NT2/D1 (cell line): ENCODE measurements around the gene CST2.

Experiments used
- SUZ12 ChIP-seq: IDR thresholded peaks from 2 replicates; pipeline ENCODE4 v1.6.1; 2011; ENCODE audit not compliant: insufficient read length, insufficient read depth; ENCODE audit errors: extremely low read depth
- YY1 ChIP-seq: IDR thresholded peaks from 2 replicates; pipeline ENCODE4 v1.6.1; 2011; ENCODE audit not compliant: insufficient read length, insufficient read depth
- ZNF274 ChIP-seq: IDR thresholded peaks from 2 replicates; pipeline ENCODE4 v1.6.1; 2011; ENCODE audit warnings: mild to moderate bottlenecking, low read depth, low read length

GRCh38 chr20:23783447-23783846, 43.1 kb downstream of the CST2 start:
- no peak for TF ChIP-seq SUZ12
- no peak for TF ChIP-seq ZNF274
- no peak for TF ChIP-seq YY1
